Measurements from ENCODE around the gene ESM1. TPM values are rescaled to one million over a fixed set of nuclear protein-coding genes. Genes with fewer than 3 reads are reported as not detected.

ESM1 gene
- total and polyA plus RNA-seq, 2 donors (not counting 3 experiments of a cell fraction or from before 2014, with no cell fraction given) = 214 to 577 TPM

Other genes with a start within 250 kb of the ESM1 start
- gene GZMK, start 38.7 kb upstream of the ESM1 start, total RNA-seq = not detected in 2 replicates
- gene GZMK, start 38.7 kb upstream of the ESM1 start, polyA plus RNA-seq = not detected in 2 replicates
- not detected in 2 replicates for gene GZMA, start 117.1 kb upstream of the ESM1 start, total RNA-seq
- gene GZMA, start 117.1 kb upstream of the ESM1 start, polyA plus RNA-seq = 0.11 TPM in 1 of 2 replicates, not detected in the other
- gene GPX8, start 174.6 kb upstream of the ESM1 start, total RNA-seq = 147 and 161 TPM in 2 replicates
- 45.1 and 60.1 TPM in 2 replicates for gene GPX8, start 174.6 kb upstream of the ESM1 start, polyA plus RNA-seq
- 0.14 and 0.22 TPM in 2 replicates for gene CDC20B, start 187.6 kb upstream of the ESM1 start, total RNA-seq
- 0.22 TPM in 2 replicates for gene CDC20B, start 187.6 kb upstream of the ESM1 start, polyA plus RNA-seq
- gene MCIDAS, start 241.7 kb upstream of the ESM1 start, total RNA-seq = not detected in 2 replicates
- not detected in 2 replicates for gene MCIDAS, start 241.7 kb upstream of the ESM1 start, polyA plus RNA-seq
- gene CCNO, start 248.0 kb upstream of the ESM1 start, total RNA-seq = 0.58 and 0.88 TPM in 2 replicates
- gene CCNO, start 248.0 kb upstream of the ESM1 start, polyA plus RNA-seq = 0.37 and 0.60 TPM in 2 replicates